Activated CD4-positive, CD25-positive, alpha-beta regulatory T cell treated with anti-CD3 and anti-CD28 coated beads, Interleukin-2, amount 50 U/mL, for 16 hours (primary cell): Measurements from ENCODE around the gene CASP6.

Experiments used
- DNase-seq: peaks from one replicate; pipeline ENCODE4 v3.0.0-alpha.2; 2020; ENCODE audit warnings: low read depth, low spot score

CASP6 gene

GRCh38 chr4:109672169-109672930, 30.9 kb downstream of the CASP6 start:
- DNase-seq, result no peak

GRCh38 chr4:109671350-109671749, 31.9 kb downstream of the CASP6 start:
- DNase-seq, result no peak

- DNase-seq, result no peak
Observed at GRCh38 chr4:109665783-109666485, 37.3 kb downstream of the CASP6 start.

- DNase-seq, result no peak
Observed at GRCh38 chr4:109662771-109663170, 40.5 kb downstream of the CASP6 start.

- no peak for DNase-seq
Observed at GRCh38 chr4:109662116-109662515, 41.1 kb downstream of the CASP6 start.

- no peak for DNase-seq
Observed at GRCh38 chr4:109658871-109659410, 44.3 kb downstream of the CASP6 start.

GRCh38 chr4:109657854-109658418, 45.3 kb downstream of the CASP6 start:
- DNase-seq, result no peak

GRCh38 chr4:109655396-109655795, 47.8 kb downstream of the CASP6 start:
- DNase-seq, result no peak

- no peak for DNase-seq
Observed at GRCh38 chr4:109649872-109650271, 53.4 kb downstream of the CASP6 start.

- DNase-seq, result no peak
Observed at GRCh38 chr4:109648997-109649575, 54.2 kb downstream of the CASP6 start.

GRCh38 chr4:109648266-109648996, 54.8 kb downstream of the CASP6 start:
- DNase-seq, result no peak

- no peak for DNase-seq
Observed at GRCh38 chr4:109645874-109646710, 57.2 kb downstream of the CASP6 start.

GRCh38 chr4:109640644-109641043, 62.6 kb downstream of the CASP6 start:
- DNase-seq, result no peak
